WTC11 (cell line): ENCODE data around the gene PARP2. TPM values are rescaled to one million over a fixed set of nuclear protein-coding genes. Genes with fewer than 3 reads are reported as not detected.

Experiments
- ATAC-seq: fragments of 200-7000 bp; cut with Tn5 transposase; 2 replicates; pipeline ENCODE4 v1.10.0; 2021; ENCODE audit warnings: mild to moderate bottlenecking, moderate library complexity
- CTCF ChIA-PET: fragments of 300-600 bp; sonication (Branson Sonifier 250); formaldehyde crosslinking; loops from one replicate; lab custom pipeline; 2021; ENCODE audit warnings: antibody characterized with exemption; lab: Charles Lee
- POLR2A ChIA-PET: fragments of 350-600 bp; sonication (Branson Sonifier 250); formaldehyde crosslinking; loops from one replicate; lab custom pipeline; 2021; ENCODE audit warnings: antibody characterized with exemption; lab: Charles Lee
- DNase-seq: peaks from one replicate; pipeline ENCODE4 v3.0.0; 2021; ENCODE audit warnings: low spot score
- H3K27ac Mint-ChIP-seq: 2 replicates; pipeline ENCODE4 v1.8.0; 2021; ENCODE audit warnings: mixed read lengths
- H3K27me3 Mint-ChIP-seq: 2 replicates; pipeline ENCODE4 v1.8.0; 2021; ENCODE audit warnings: low read depth, mild to moderate bottlenecking, moderate library complexity, mixed read lengths
- H3K36me3 Mint-ChIP-seq: 2 replicates; pipeline ENCODE4 v1.8.0; 2021; ENCODE audit warnings: mixed read lengths
- H3K4me1 Mint-ChIP-seq: 2 replicates; pipeline ENCODE4 v1.8.0; 2022; ENCODE audit warnings: mixed read lengths
- H3K4me3 Mint-ChIP-seq: 2 replicates; pipeline ENCODE4 v1.8.0; 2021; ENCODE audit warnings: mild to moderate bottlenecking, moderate library complexity, mixed read lengths
- H3K9me3 Mint-ChIP-seq: 2 replicates; pipeline ENCODE4 v1.8.0; 2021; ENCODE audit warnings: mixed read lengths
- ATF3 ChIP-seq: sonication (generic); formaldehyde crosslinking; conservative IDR thresholded peaks from 2 replicates; pipeline ENCODE4 v1.8.1; 2022; ENCODE audit warnings: mild to moderate bottlenecking, missing genetic modification reagents
- CTCF ChIP-seq: fragments of 200-600 bp; IDR thresholded peaks from 2 replicates; pipeline ENCODE4 v1.8.0; 2022; ENCODE audit warnings: antibody characterized with exemption
- NFATC4 ChIP-seq: fragments of 250-450 bp; sonication (Bioruptor Pico); IDR thresholded peaks from 2 replicates; pipeline ENCODE4 v1.9.0; 2021; ENCODE audit warnings: mild to moderate bottlenecking
- NR1H2 ChIP-seq: sonication (generic); formaldehyde crosslinking; IDR thresholded peaks from 2 replicates; pipeline ENCODE4 v1.9.0; 2021; ENCODE audit warnings: mild to moderate bottlenecking, moderate library complexity, missing genetic modification reagents
- NR2C2 ChIP-seq: sonication (generic); formaldehyde crosslinking; IDR thresholded peaks from 2 replicates; pipeline ENCODE4 v1.8.0; 2022; ENCODE audit warnings: mild to moderate bottlenecking, missing genetic modification reagents
- NR3C1 ChIP-seq: sonication (generic); formaldehyde crosslinking; conservative IDR thresholded peaks from 2 replicates; pipeline ENCODE4 v1.8.1; 2023; ENCODE audit warnings: low read depth, mild to moderate bottlenecking, missing genetic modification reagents
- OVOL2 ChIP-seq: fragments of 250-450 bp; sonication (Bioruptor Pico); IDR thresholded peaks from 2 replicates; pipeline ENCODE4 v1.9.0; 2021; ENCODE audit warnings: mild to moderate bottlenecking, borderline replicate concordance
- PRRX2 ChIP-seq: fragments of 250-450 bp; sonication (Bioruptor Pico); IDR thresholded peaks from 2 replicates; pipeline ENCODE4 v1.8.0; 2021; ENCODE audit warnings: mild to moderate bottlenecking
- RORB ChIP-seq: fragments of 250-450 bp; sonication (Bioruptor Pico); IDR thresholded peaks from 2 replicates; pipeline ENCODE4 v1.9.0; 2021; ENCODE audit warnings: mild to moderate bottlenecking
- ZNF263 ChIP-seq: sonication (generic); formaldehyde crosslinking; IDR thresholded peaks from 2 replicates; pipeline ENCODE4 v1.8.1; 2022; ENCODE audit warnings: low read depth, mild to moderate bottlenecking, moderate library complexity, missing genetic modification reagents
- ZNF396 ChIP-seq: fragments of 250-450 bp; sonication (Bioruptor Pico); IDR thresholded peaks from 2 replicates; pipeline ENCODE4 v1.8.0; 2021; ENCODE audit warnings: mild to moderate bottlenecking, moderate library complexity, borderline replicate concordance
- ZNF423 ChIP-seq: fragments of 250-450 bp; sonication (Bioruptor Pico); IDR thresholded peaks from 2 replicates; pipeline ENCODE4 v2.1.2; 2022; ENCODE audit warnings: mild to moderate bottlenecking, moderate library complexity
- ZNF425 ChIP-seq: fragments of 250-450 bp; sonication (Bioruptor Pico); conservative IDR thresholded peaks from 2 replicates; pipeline ENCODE4 v1.9.0; 2021; ENCODE audit warnings: mild to moderate bottlenecking
- ZNF532 ChIP-seq: fragments of 250-450 bp; sonication (Bioruptor Pico); IDR thresholded peaks from 2 replicates; pipeline ENCODE4 v1.9.0; 2021; ENCODE audit warnings: mild to moderate bottlenecking, borderline replicate concordance
- ZNF671 ChIP-seq: fragments of 250-450 bp; sonication (Bioruptor Pico); IDR thresholded peaks from 2 replicates; pipeline ENCODE4 v1.8.0; 2021; ENCODE audit warnings: mild to moderate bottlenecking
- total RNA-seq: library from RNA; stranded (reverse); gene quantifications from 3 replicates; pipeline ENCODE4 v1.2.3, GENCODE V29; 2021
- TF ChIP-seq, protein P1 (sequence below): sonication (generic); formaldehyde crosslinking; IDR thresholded peaks from 2 replicates; pipeline ENCODE4 v1.8.1; 2023; ENCODE audit warnings: mild to moderate bottlenecking, moderate library complexity, missing genetic modification reagents
- TF ChIP-seq, protein P2 (sequence below): fragments of 250-450 bp; sonication (Bioruptor Pico); IDR thresholded peaks from 2 replicates; pipeline ENCODE4 v1.9.0; 2021; ENCODE audit warnings: moderate library complexity, mild to moderate bottlenecking, inconsistent platforms, borderline replicate concordance
- TF ChIP-seq, protein P3 (sequence below): sonication (generic); formaldehyde crosslinking; IDR thresholded peaks from 2 replicates; pipeline ENCODE4 v1.8.1; 2022; ENCODE audit warnings: mild to moderate bottlenecking, moderate library complexity, missing genetic modification reagents

Gene PARP2
- total RNA-seq, 1 experiment from 2014 or later, result 37.1 TPM

- TF ChIP-seq CTCF (no peak), ZNF532 (CRISPR knock-in tag) (no peak)
- TF ChIP-seq, all 79 proteins: peak for 0
Measured at GRCh38 chr14:20382526-20382925, 39.1 kb downstream of the PARP2 start (continued).

GRCh38 chr14:20383032-20383431 is 39.6 kb downstream of the PARP2 start:
- Mint-ChIP-seq H3K27ac (no peak overlapping the region), H3K4me1 (peaks cover 3% of the 10 kb centered on the region), H3K36me3 (peaks cover 30% of the 10 kb centered on the region)
- no peak for TF ChIP-seq OVOL2 (CRISPR knock-in tag)
- no peak for TF ChIP-seq ZNF671 (CRISPR knock-in tag)
- TF ChIP-seq ATF3 (CRISPR knock-in tag), result no peak
- TF ChIP-seq ZNF423, result no peak
- no peak for TF ChIP-seq ZNF396 (CRISPR knock-in tag)
- TF ChIP-seq, protein P1, sequence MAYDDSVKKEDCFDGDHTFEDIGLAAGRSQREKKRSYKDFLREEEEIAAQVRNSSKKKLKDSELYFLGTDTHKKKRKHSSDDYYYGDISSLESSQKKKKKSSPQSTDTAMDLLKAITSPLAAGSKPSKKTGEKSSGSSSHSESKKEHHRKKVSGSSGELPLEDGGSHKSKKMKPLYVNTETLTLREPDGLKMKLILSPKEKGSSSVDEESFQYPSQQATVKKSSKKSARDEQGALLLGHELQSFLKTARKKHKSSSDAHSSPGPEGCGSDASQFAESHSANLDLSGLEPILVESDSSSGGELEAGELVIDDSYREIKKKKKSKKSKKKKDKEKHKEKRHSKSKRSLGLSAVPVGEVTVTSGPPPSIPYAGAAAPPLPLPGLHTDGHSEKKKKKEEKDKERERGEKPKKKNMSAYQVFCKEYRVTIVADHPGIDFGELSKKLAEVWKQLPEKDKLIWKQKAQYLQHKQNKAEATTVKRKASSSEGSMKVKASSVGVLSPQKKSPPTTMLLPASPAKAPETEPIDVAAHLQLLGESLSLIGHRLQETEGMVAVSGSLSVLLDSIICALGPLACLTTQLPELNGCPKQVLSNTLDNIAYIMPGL (CRISPR knock-in tag), result no peak
- no peak for TF ChIP-seq NFATC4 (CRISPR knock-in tag)
- TF ChIP-seq ZNF263 (CRISPR knock-in tag), result no peak
- no peak for TF ChIP-seq PRRX2 (CRISPR knock-in tag)
- TF ChIP-seq, protein P2, sequence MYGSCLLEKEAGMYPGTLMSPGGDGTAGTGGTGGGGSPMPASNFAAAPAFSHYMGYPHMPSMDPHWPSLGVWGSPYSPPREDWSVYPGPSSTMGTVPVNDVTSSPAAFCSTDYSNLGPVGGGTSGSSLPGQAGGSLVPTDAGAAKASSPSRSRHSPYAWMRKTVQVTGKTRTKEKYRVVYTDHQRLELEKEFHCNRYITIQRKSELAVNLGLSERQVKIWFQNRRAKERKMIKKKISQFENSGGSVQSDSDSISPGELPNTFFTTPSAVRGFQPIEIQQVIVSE (CRISPR knock-in tag), result no peak
- no peak for TF ChIP-seq NR2C2
- TF ChIP-seq CTCF, result no peak
- TF ChIP-seq NR3C1 (CRISPR knock-in tag), result no peak
- TF ChIP-seq RORB (CRISPR knock-in tag), result no peak
- TF ChIP-seq NR1H2 (CRISPR knock-in tag), result no peak
- no peak for TF ChIP-seq ZNF425 (CRISPR knock-in tag)
- TF ChIP-seq, protein P3, sequence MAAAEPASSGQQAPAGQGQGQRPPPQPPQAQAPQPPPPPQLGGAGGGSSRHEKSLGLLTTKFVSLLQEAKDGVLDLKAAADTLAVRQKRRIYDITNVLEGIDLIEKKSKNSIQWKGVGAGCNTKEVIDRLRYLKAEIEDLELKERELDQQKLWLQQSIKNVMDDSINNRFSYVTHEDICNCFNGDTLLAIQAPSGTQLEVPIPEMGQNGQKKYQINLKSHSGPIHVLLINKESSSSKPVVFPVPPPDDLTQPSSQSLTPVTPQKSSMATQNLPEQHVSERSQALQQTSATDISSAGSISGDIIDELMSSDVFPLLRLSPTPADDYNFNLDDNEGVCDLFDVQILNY (CRISPR knock-in tag), result no peak
- TF ChIP-seq, all 79 proteins: peak for 0
- ATAC-seq, result no peak
- no peaks in the 10 kb centered on the region for H3K9me3 Mint-ChIP-seq
- ChIA-PET CTCF (interaction anchor here (0.7 kb wide), 1 partner anchor 52 kb away, joined by 4 read pairs; no protein-coding TSS in a partner anchor), POLR2A (no interaction called here)
- no peak for DNase-seq
- no peak overlapping the region for H3K4me3 Mint-ChIP-seq
- H3K27me3 Mint-ChIP-seq, result no peaks in the 10 kb centered on the region
